DOHH2 (cell line): Measurements from ENCODE around the gene EPB41L3.

Experiments
- CTCF ChIP-seq: fragments of 200-600 bp; sonication (generic); IDR thresholded peaks from one replicate; pipeline ENCODE4 v1.5.1; 2014; ENCODE audit warnings: antibody characterized with exemption, mild to moderate bottlenecking, low read depth, low read length; ENCODE audit not compliant: poor library complexity, severe bottlenecking
- EZH2phosphoT487 ChIP-seq: fragments of 200-600 bp; sonication (generic); IDR thresholded peaks from 2 replicates; pipeline ENCODE4 v1.6.1; 2017; ENCODE audit warnings: borderline replicate concordance, mild to moderate bottlenecking, antibody characterized with exemption, low read length, moderate library complexity, mixed read lengths

- no peak for TF ChIP-seq CTCF
- TF ChIP-seq EZH2phosphoT487 = no peak
These were observed 81.6 kb downstream of the EPB41L3 start for GRCh38 chr18:5462227-5462626.
